GM15510 (cell line): ENCODE measurements around the gene SYNE1.

Source experiments
- POLR2A ChIP-seq: IDR thresholded peaks from 3 replicates; pipeline ENCODE4 v1.6.1; 2011; ENCODE audit warnings: borderline replicate concordance; ENCODE audit not compliant: insufficient read length; ENCODE audit errors: extremely low read depth

Gene SYNE1

DNA sequence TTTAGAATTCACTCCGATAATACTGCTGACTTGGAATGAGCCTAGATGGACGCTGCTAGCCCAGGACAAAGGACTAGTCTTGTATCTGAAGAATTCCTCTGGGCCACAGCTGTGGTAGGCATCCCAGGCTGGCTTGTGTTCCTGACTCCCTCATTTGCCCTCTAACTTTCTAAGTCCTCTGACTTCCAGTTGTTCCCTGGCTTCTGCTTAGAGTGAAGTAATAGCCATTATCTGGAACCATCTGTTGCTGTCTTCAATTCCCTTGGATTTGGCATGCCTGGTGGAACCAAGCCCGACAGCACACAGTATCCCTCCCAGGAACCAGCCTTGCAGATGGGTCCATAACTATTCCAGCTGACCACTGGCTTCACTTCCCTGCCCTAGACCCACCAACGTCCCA, 376.0 kb downstream of the SYNE1 start:
- TF ChIP-seq POLR2A: no peak

DNA sequence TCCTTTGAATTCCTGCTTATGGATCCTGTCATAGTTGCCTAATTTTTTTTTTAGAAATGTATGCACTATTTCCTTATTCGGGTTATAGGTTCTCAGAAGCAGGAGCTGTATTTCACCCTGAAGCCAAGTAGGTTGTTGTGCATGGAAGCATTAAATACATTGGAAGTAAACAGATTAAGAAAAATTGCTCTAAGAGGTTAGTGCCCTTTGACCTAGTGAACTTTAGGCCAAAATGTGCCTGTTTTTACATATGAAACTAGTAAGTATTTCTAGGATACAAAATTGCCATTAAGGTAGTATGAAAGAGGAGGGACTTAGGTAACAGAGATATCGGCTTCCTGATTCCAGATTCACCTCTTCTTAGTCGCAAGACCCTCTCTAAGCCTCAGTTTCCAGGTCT, 377.9 kb downstream of the SYNE1 start:
- no peak for TF ChIP-seq POLR2A

DNA sequence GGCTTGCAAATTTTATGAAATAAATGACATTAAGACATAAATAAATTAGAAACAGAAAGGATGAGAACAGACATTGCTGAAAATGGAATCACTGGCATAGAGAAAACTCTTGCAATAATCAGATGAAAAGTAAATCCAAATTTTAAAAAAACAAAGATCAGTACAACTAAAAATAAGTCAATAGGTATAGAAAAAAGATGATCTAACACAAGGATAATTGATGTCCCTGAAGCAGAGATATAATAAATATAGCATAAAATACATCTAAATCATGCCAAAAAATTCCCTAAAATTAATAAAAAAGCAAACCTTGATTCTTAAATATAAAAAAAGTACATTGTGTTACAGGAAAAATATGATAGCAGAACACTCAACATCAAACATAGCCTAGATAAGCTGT, 379.6 kb downstream of the SYNE1 start:
- no peak for TF ChIP-seq POLR2A

DNA sequence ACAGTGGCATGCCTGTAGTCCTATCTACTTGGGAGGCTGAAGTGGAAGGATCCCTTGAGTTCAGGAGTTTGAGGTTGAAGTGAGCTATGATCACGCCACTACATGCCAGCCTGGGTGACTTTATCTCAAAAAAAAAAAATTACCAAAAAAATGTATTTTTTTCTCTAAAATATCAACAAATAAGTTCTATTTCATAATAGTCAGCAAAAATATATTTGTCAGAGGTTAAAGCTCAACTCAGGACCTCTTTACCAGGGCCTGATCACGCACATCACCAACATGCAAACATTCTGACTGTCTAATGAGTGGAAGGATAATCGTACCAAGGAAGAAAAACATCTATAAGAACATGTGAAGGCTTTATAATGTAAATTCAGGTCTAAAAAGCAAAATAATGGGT, 387.0 kb downstream of the SYNE1 start:
- TF ChIP-seq POLR2A: no peak

DNA sequence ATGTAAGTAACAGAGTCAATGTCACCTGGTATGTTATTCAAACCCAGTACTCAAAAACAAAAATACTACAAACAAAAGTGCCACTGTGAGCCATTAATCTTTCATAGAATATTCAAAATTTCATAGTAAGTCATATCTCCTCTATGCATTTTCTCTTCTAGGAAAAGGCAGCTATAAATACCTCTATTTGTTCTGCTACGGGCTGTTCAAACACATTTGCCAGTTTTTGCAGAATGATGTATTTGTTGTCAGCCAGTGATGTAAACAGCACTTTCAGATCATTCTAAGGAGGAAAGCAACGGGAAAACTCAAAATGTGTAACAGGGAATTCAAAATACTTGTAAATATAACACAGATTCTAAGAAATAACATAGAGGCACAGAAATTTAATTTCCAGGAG, 388.2 kb downstream of the SYNE1 start:
- TF ChIP-seq POLR2A: no peak

DNA sequence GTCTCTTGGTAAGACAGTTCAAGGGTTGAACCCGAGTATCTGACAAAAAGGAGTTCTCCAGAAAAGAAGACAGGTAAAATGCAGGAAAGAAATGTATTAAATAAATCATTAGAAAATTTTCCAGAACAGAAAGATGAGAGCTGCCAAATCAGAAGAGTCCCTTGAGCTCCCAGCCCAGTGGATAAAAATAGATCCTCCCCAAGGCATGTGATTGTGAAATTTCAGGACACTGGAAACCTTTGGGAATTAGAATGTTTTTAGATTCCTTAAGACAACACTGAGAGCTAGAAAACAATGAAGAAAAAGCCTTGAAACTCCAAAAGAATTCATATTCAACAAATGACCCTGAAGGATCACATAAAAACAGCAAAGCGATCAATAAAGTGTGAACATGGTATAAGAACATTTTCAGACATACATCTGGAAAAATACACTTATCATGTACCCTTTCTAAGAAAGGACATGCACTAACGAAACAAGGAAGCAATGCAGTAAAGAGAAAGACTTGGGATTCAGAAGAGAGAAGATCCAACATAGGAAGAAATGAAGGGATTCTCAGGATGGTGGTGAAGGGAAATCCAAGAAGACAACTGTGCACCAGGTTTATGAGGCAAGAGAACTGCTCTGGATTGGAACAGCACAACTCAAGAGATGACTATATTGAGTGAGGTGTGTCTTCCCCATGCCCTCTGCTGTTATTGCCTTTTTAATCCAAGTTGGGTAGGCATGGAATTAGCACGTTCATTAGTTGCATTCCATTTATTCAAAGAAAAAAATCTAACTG, 390.4 kb downstream of the SYNE1 start:
- no peak for TF ChIP-seq POLR2A

DNA sequence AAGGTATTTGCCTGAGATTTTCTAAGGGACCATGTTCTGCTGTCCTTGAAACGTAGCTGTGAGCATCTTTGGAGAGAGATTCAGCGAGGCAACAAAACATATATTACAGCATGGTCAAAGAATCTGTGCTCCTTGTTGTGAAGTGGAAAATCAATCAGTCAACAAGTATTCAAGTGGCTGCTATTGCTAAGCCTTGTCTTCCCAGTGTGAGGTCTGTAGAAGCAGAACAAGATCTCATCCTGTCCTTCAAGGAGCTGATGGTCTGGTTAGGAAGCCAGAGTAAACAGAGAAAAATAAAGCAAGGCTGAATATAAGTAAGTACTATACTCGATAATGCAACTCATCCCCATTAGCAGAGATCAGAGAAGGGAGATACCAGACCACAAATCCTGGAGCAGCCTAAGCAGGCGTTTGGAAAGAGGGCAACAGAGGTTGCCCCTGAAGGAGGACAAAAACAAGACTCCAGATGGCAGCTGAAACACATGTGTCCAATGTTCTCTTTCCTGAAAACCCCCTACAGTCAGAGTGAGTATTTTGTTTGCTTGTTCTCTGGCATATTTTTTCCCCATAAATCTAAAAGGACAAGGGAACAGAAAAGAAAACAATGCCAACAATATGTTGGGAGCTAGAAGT, 392.0 kb downstream of the SYNE1 start:
- TF ChIP-seq POLR2A: no peak

DNA sequence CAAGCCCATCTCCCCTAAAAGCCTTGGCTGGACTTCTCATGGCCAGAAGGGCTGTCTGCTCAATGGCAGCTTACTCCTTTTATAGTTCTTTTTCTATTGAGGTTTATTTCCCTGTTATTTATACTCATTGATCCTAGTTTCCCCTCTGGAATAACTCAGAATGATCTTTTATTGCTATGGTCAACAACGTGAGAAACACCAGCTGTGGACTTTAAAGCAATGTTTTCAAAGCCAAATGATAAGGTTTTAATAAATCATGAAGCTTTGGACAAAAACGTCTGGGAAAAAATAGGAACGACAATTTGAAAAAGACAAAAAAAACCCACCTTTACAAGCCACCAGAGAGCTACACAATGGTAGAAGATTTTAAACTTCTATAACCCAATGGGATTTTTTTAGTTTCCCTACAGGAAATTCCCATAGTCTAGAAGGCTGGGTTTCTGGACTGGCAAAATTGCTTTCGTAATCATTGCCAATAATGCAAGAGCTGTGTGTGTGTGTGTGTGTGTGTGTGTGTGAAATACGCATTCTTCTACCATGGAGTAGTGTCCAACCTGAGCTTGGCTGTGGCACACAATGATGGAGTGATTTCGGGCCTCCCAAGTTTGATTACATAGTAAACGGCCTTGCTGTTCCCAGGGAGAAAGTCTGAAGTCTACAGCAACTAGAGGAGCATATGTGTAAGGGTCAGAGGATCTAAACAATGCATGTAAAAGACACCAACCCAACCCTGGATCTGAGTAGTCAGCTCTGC, 396.0 kb downstream of the SYNE1 start:
- no peak for TF ChIP-seq POLR2A

DNA sequence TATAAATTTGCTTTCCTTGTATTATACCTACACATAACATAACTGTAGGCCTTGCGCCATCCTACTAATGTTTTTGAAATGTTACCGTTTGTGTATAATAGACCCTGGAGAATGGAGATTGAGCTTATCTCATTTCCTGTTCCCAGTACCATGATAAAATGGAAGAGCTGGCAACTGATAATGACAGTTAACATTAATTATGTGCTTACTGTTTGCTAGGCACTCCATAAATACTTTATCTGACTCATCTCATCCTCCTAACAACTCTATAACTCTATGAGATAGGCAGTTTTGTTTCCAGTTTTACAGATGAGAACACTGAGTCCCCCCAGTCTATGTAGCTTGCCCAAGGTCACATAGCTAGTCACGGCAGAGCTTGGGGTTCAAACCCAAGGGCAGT, 396.7 kb downstream of the SYNE1 start:
- no peak for TF ChIP-seq POLR2A

DNA sequence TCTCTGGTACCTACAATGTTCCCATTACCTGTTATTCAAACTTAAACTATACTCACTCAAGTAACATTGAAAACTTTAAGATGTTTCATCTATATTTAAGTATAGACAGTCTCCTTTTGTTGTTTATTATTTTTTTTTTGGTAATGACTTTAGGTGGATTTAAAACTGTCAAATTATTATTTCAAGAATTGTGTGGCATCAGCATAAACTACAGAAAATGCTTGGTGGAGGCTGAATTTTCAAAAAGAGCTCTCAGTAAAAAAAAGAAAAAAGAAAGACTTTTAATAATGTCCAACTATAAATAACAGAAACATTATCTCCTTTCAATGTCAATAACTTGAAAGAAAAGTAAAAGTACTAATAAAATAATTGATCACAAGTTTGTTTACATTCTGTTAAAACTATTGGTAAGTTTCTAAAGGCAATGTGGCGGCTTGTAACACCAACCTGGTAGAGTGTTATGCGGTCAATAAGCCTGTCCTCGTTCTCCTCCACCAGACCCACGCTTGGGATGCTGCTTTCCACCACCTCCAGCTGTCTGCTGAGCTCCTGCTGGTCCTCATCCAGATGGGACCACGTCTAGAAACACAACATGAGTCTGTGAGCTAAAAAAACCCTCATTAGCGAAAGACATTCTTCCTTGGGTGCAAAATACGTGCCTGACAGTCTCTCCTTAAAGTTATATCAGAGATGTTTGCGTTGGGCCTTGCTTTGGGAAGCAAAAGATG, 400.6 kb downstream of the SYNE1 start:
- TF ChIP-seq POLR2A: no peak

DNA sequence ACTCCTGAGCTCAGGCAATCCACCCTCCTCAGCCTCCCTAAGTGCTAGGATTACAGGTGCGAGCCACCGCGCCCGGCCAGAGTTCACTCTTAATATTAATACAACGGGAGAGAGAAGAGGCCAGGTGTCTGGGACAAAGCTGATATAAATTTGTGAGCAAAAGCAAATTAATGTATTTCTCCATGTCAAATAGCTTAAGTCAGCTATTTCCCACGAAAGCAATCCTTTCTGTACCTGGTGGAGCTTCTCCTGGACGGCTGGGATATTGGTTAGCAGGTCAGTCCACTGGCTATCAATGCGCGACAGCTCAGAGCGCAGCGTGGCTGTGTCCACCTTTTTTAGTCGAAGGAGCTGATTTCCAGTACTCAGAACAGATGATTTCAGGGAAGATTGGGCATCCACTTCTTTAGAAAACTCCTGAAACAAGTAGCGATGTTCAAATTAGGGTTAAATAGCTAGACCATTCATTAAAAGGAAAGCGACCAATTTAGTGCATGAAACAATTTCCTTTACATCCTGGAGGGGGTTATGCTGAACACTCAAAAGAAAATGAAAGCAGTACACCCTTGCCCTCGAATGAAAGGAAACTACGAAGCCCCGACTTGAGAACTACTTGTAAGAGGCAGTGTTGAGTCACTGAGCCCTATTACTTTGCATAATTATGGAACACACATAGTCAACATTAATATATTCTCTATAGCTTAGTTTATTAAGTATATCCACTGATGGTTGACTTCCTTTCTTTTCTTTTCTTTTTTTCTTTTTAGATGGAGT, 403.4 kb downstream of the SYNE1 start:
- no peak for TF ChIP-seq POLR2A

DNA sequence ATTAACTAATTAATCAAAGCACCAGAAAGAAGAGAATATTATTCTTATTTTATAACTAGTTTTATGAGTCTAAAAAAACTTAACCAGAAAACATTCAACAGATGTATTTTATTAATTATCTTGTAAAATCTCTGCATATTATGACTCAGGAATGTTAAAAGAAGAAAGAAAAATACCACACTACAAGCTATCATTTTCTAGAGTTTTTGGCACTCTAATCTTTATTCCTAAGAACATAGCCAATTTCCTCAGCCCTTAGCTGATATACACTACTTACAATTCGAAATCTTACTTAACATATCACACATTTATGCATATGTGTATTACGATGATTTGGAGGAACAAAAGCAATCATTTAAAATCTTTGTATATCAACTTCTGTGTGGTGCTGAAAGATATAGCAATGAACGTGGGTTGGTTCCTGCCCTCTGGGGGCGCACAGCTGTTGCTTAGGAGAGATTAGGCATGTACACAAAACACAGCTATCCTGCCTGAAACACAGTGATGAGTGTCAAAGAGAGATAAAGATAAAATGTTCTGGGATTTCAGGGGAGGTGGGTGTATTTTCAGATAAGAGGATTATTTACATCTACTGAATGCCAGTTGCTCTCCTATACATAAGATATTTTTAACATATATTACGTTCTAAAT, 404.5 kb downstream of the SYNE1 start:
- no peak for TF ChIP-seq POLR2A

DNA sequence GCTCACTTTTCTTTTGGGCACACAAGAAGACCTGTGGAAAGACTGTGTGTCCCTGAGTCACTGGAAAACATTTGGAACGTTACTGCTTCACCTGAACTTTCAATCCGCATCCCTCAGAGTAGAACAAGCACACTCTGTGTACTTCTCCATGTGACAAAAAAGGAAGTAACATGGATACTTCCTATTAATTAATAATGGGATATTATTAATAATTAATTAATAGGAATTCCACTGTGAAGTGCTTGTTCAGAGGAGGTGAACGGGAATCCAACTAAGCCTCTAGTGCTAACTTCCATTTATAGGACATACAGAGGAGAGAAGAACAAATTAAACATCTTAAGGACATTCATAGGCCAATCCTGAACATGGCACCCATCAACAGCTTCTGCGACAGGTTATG, 407.8 kb downstream of the SYNE1 start:
- no peak for TF ChIP-seq POLR2A

DNA sequence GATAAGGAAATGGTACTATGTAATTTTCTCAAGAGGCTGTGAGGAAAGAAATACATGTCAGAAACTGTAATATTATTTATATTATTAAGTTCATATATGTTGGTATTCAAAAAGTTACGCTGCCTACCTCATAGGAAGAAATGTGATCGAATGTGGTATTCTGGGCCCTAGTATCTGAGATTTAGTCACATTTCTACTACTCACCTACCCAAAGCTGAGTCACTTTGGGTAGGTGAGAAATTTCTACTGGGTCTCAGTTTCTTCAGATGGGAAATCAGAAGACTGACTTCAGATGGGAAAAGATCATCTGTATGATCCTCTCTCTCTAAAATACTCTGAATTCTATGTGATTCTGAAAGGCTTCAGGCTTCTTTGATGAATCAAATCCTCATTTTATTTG, 411.0 kb downstream of the SYNE1 start:
- TF ChIP-seq POLR2A: no peak

DNA sequence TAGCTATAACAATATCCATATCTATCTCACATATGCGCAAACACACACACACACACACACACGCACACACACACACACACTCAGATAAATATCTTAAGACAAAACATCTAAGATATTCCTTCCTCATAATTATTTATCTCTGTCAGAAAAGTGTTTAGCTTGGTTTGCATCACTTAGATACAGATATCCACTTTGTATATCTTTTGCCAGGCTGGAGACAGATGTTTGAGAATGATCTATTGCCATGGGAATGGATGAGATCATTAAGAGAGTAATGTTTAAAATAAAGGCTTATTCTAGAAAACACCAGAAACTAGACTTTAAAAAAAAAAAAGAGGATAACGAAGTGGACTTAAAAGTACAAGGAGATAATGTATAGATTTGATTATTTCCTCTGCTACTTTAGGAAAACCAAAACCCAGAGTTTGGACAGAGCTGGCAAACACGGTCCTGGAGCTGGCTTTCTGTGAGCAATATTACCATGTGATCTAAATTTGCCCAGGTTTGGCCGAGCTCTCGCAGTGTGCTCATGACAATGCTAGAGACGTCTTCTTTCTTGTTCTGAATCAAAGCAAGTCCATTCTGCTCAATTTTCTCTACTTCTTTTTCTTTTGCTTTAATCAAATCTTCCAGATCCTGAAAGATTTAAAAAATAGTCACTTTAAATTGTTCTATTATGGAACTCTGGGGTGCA, 411.8 kb downstream of the SYNE1 start:
- TF ChIP-seq POLR2A: no peak
